22Rv1 (cell line): ENCODE measurements around the gene ARMC9.

Experiments used
- CTCF ChIP-seq: fragments of 450-650 bp; IDR thresholded peaks from 2 replicates; pipeline ENCODE4 v1.5.1; 2017; ENCODE audit warnings: mild to moderate bottlenecking
- ZFX ChIP-seq: fragments of 450-650 bp; IDR thresholded peaks from 2 replicates; pipeline ENCODE4 v1.6.1; 2017; ENCODE audit warnings: antibody characterized with exemption, borderline replicate concordance

GRCh38 chr2:231168460-231169139 lies 29.8 kb upstream of the ARMC9 start:
- no peak for TF ChIP-seq CTCF
- no peak for TF ChIP-seq ZFX
